GM21381 (cell line): Measurements from ENCODE around the gene LOXL1.

ENCODE experiments used
- ATAC-seq: cut with Tn5 transposase; IDR thresholded peaks from one replicate; pipeline ENCODE4 v1.9.1; 2021; ENCODE audit warnings: mild to moderate bottlenecking, moderate library complexity; ENCODE audit not compliant: unreplicated experiment

LOXL1 gene

GRCh38 chr15:73921254-73921925, 4.9 kb upstream of the LOXL1 start:
- ATAC-seq: no peak

DNA sequence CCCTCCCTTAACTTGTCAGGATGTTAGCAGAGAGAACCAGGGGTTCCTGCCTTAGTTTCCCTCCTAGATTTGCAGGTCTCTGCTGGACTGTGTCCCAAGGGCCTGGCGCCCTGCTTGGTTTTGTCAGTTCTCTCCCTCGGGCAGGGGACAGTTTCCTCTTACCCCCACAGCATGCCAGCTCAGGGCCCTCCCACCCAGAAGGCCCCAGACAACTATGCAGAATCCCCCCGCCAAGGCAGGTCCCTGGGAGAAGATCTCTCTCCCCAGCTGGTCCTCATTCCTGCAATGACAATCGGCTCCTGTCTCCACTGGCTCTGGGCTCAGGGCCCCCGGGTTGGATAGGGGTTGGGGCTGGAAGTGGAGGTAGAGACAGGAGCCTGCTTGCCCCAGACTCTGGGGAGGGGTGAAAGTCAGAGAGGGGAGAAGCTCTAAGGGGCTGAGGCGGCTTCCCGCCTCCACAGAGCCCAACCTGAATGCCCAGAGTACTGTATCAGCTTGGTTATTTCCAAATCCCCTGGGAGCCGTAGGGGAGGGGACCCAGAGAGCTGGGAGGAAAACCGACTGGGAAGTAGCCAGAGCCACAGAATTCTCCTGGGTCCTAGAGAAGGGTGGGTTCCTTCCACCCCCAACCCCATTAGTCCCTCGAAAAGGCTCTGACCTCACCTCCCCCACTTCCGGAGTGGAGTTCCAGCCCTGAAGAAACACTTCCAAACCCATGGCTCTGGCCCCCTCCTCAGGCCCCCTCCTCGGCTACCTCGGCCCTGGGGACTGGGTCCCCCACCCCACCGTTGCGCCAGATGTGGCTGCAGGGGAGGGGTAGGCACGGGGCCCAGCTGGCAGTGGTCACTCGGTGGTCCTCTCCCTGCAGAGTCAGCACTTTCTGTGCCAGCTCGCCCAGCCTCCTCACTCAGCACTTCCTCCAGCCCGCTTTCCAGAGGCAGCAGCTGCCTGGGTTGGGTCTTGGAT, 3.8 kb upstream of the LOXL1 start:
- ATAC-seq: no peak

DNA sequence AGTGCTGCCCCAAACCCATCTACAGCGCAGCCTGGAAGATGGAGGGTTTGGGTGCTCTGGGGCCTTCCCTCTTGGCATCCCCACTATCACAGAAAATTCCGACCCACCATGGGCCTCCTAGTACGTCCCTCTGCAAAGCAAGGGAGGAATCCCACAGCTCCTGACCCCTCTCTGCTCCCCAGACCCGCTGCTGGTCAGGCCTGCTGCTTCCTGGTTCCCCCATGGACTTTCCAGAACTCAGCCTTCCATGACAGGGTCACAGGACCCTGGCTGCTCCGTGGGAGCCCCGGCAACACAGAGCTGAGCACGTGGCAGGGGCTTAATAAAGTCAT, 3.1 kb upstream of the LOXL1 start:
- ATAC-seq: no peak

GRCh38 chr15:73923488-73924164, 2.6 kb upstream of the LOXL1 start:
- ATAC-seq: no peak

GRCh38 chr15:73924171-73924921, 1.9 kb upstream of the LOXL1 start:
- no peak for ATAC-seq

DNA sequence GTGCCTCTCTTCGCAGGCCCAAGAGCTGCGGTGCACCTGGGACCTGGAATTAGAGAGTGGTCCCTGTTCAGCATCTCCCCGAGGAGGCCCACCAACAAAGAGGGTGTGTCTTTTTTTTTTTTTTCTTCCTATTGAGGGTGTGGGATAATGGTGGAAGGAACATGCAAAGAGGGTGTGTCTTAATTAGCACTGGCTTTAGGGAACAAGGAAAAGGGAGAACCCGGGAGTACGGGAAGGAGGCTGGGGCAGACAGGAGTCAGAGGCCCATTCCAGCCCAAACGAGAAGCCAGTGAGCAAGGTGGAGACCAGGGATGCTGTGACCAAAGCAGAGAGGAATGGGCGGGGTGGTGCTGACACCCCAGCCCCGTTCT, 429 bp upstream of the LOXL1 start:
- ATAC-seq: no peak

GRCh38 chr15:73927003-73927475, 777 bp downstream of the LOXL1 start:
- ATAC-seq: no peak

DNA sequence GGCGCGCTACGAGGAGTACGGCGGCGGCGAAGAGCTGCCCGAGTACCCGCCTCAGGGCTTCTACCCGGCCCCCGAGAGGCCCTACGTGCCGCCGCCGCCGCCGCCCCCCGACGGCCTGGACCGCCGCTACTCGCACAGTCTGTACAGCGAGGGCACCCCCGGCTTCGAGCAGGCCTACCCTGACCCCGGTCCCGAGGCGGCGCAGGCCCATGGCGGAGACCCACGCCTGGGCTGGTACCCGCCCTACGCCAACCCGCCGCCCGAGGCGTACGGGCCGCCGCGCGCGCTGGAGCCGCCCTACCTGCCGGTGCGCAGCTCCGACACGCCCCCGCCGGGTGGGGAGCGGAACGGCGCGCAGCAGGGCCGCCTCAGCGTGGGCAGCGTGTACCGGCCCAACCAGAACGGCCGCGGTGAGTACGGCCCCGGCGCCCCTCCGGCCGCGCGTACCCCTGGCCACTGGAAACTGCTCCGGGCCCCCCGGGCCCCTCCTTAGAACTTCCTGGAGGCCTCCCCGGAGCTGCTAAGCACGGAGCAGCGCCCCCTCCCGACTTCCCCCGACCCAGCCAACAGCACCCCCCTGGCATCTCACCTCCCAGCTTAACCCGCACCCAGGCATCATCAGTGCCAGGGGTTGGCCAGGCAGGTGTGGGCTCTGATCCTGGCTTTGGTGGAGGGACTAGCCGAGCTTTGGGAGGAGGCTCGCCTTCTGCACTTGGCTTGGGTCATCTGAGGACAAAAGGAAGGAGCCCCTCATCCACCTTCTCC, 1.4 kb downstream of the LOXL1 start:
- no peak for ATAC-seq

- ATAC-seq: no peak
Observed at GRCh38 chr15:73928241-73928579, 1.9 kb downstream of the LOXL1 start.

- ATAC-seq: no peak
Observed at GRCh38 chr15:73928971-73929627, 2.8 kb downstream of the LOXL1 start.

DNA sequence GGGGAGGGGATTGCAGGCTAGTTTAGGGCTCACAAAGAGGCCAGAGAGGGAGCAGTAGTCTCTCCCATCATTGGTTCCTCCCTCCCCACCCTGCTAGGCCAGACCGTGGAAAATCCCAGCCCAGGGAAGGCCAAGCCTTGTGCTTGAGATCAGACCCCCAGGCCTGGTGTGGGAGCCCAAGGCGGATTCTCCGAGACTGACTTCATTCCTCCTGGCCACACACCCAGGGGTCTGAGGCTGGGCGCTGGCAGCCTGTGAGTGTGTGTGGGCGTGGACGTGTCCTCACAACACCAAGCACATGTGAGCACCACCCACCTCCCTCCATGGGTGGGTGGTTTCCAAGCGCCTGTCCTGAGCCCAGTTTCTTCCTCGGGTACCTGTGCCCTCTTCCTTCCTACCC, 4.1 kb downstream of the LOXL1 start:
- ATAC-seq: no peak

- no peak for ATAC-seq
Observed at GRCh38 chr15:73930790-73931281, 4.6 kb downstream of the LOXL1 start.

DNA sequence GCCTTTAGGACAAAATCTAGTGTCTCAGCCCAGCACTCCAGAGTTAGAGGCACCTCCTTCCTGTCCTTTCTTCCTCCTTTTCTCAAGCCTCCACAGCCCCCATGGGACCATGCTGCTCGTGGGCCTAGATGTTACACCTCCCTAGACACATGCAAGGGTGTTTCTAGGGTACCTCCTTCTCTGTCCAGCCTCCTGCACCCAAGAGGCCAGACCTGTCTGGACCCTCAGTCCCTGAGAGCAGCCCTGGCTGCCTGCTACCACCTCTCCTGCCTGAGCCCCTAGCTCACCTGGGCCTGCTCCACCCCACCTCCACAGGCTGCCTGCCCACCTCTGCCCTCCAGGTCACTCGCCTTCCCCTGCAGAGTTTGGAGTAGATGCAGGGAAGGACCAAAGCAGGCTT, 5.2 kb downstream of the LOXL1 start:
- no peak for ATAC-seq

DNA sequence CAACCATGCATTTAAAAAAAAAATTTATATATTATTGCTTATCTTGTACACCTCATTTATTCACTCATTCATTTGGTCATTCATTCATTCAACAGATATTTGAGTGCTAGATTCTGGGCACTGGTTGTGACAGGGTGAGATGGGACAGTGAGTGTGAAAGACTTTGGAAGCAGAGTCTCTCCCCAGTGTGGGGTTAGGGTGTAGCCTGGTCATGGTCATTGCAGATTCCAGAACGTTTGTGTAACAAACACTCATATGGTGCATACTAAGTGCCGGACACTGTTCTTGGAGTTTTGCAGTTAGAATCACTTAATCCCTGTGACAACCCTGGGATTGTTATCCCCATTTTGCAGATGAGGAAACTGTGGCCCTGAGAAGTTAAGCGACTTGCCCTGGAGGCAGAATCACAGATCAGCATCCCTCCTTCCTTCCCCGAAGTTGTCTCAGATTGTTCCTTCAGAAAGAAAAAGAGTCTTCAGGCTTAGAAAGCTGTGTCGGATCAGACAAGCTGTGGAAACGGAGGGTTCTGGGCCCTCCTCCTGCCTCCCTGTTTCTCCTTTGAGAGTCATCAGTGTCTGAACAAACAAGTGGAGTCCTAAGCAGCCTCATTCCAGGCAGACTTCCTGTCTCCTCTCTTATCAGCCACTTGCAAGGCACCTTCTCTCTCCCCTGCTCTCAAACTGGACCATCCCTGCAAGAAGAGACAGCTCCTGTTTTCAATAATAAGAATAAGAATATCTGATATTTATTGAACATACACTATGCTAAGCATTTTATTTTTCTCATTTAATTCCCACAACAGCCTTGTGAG, 6.3 kb downstream of the LOXL1 start:
- no peak for ATAC-seq

GRCh38 chr15:73934281-73934680, 8.0 kb downstream of the LOXL1 start:
- ATAC-seq: no peak

- no peak for ATAC-seq
Observed at GRCh38 chr15:73935547-73935946, 9.3 kb downstream of the LOXL1 start.

DNA sequence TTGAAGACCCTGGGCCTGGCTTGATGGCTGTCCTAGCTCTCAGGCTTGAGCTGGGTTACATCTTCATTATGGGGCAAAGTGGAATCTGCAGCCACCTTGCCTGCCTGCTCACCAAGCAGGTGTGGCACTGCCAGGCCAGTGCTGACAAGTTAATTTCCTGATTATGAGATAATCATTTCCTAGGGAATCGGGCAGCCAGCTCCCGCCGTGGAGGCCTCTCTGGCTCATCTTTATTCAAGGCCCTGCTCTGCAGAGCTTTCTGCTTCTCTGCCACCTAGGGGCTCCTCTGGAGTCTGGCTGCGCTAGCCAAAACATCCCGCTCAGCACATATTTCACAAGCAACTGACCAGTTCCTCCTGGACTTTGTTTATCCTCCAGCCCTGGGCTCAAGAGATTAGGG, 9.9 kb downstream of the LOXL1 start:
- ATAC-seq: no peak

GRCh38 chr15:73936588-73937290, 10.5 kb downstream of the LOXL1 start:
- ATAC-seq: no peak
